ENCODE results near the gene COX4I1.

The COX4I1 gene

GRCh38 chr16:85856079-85856478 lies 56.6 kb downstream of the COX4I1 start:
- Histone ChIP-seq H3K9me3 (ENCODE audit: low read depth, low read length) (no peaks in the 10 kb centered on the region), H3K4me3 (no peak overlapping the region), H3K36me3 (ENCODE audit: insufficient read depth, low read length) (no peaks in the 10 kb centered on the region), H3K9ac (ENCODE audit: insufficient read length) (no peak overlapping the region), H3K27ac (no peak overlapping the region)
- DNase-seq (ENCODE audit: low read depth, low spot score): no peak
- no peak for TF ChIP-seq FOXP2 (optimal IDR thresholded peaks at IDR 0.05; ENCODE audit: control extremely low read depth, extremely low read length, insufficient read depth)
- no peak for TF ChIP-seq POLR2AphosphoS5 (IDR thresholded peaks at IDR 0.05; ENCODE audit: borderline replicate concordance, low read depth, low read length)
- no peak for TF ChIP-seq EZH2 (IDR thresholded peaks at IDR 0.05)

- no peak for DNase-seq (ENCODE audit: low read depth, low spot score)
- Histone ChIP-seq H3K4me3 (no peak overlapping the region), H3K9me3 (ENCODE audit: low read depth, low read length) (no peaks in the 10 kb centered on the region), H3K9ac (ENCODE audit: insufficient read length) (no peak overlapping the region), H3K36me3 (ENCODE audit: insufficient read depth, low read length) (no peaks in the 10 kb centered on the region), H3K27ac (no peak overlapping the region)
- TF ChIP-seq FOXP2 (optimal IDR thresholded peaks at IDR 0.05; ENCODE audit: control extremely low read depth, extremely low read length, insufficient read depth): no peak
- TF ChIP-seq POLR2AphosphoS5 (IDR thresholded peaks at IDR 0.05; ENCODE audit: borderline replicate concordance, low read depth, low read length): no peak
These were observed 57.1 kb downstream of the COX4I1 start for GRCh38 chr16:85856585-85856984.

All from SK-N-MC (cell line).